ENCODE measurements around the gene IGFBP4.

GRCh38 chr17:40490982-40491381 is 47.7 kb downstream of the IGFBP4 start:
- no peak for TF ChIP-seq CTCF (conservative IDR thresholded peaks at IDR 0.05; ENCODE audit: low read depth, low read length)
- no peak for TF ChIP-seq POLR2A (IDR thresholded peaks at IDR 0.05; ENCODE audit: low read depth, low read length)
- no peak for TF ChIP-seq RAD21 (IDR thresholded peaks at IDR 0.05; ENCODE audit: low read length)
- TF ChIP-seq USF2 (IDR thresholded peaks at IDR 0.05; ENCODE audit: low read depth, low read length) = no peak
